GM19328 (cell line): ENCODE results near the gene PRKG1.

Source experiments
- ATAC-seq: cut with Tn5 transposase; IDR thresholded peaks from one replicate; pipeline ENCODE4 v1.9.1; 2021; ENCODE audit warnings: mild to moderate bottlenecking, moderate library complexity; ENCODE audit not compliant: unreplicated experiment

Gene PRKG1

DNA sequence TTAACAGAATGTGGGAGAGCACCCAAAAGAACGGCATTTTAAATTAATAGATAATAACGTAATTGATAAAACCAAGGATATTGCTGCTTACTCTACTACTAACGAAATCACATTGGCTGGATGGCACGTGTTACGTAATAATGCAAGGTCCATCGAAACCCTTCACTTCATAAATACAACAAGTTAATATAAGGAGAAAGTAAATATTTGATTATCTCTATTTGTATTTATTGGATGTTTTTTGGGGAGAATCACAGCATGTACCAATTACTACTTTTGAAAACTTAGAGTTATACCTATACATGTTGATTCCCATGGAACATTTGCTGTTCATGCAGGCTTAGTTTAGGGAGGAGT lies 1.6 kb downstream of the PRKG1 start:
- ATAC-seq, result no peak

GRCh38 chr10:51076299-51076841 lies 2.1 kb downstream of the PRKG1 start:
- ATAC-seq, result no peak

- ATAC-seq, result no peak
Measured at GRCh38 chr10:51077074-51077473, 2.8 kb downstream of the PRKG1 start.

DNA sequence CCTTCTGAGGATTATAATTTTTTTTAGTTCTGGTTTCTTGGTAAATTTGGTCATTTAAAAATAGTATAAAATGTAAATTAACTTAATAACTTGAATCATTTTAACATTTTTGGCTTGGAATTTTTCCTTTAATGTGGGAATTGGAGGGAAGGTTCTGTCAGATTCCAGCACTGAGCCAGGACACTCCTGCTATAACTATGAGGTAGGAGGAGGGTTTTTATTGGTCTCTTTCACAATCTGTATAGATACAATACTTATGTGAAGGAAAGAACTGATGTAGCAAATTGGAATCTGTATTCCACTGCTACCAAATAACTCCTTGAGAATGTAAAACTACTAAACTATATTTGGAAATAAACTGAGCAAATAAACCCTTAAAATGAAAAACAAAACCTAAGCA lies 3.2 kb downstream of the PRKG1 start:
- no peak for ATAC-seq

GRCh38 chr10:51079331-51079730 lies 5.0 kb downstream of the PRKG1 start:
- ATAC-seq, result no peak

- no peak for ATAC-seq
Measured at GRCh38 chr10:51079766-51080165, 5.5 kb downstream of the PRKG1 start.

DNA sequence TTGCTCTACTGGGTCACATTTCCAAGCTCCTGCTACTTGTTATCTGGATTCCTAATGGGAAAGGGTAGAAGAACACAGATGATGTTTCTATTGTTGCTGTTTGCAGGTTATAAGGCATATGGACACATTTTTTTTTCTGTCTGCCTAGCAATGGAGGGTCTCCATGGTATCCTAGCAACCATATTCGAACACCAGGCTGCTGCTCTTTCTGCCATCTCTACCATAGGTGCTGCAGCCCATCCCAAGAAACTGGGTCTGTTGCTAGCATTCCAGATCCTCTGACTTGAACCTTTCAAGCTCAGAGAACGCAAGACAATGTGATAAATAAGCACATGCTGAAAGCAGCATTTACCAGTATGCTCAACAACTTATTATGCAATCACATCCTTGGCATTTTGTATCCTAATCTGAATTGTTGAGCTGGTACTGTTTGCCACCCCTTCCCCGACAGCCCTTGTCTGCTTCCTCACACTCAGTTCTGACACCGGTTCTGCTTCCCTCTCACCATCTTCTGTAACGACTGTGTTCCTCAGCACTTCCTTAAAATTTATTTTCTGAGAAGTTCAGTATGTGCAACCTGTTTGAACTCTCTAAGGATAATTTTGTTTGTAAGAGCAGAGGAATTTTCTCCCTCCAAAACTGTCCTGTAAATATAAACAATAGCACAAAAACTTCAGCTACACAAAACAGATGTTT lies 6.2 kb downstream of the PRKG1 start:
- no peak for ATAC-seq

GRCh38 chr10:51082857-51083256 lies 8.6 kb downstream of the PRKG1 start:
- no peak for ATAC-seq

DNA sequence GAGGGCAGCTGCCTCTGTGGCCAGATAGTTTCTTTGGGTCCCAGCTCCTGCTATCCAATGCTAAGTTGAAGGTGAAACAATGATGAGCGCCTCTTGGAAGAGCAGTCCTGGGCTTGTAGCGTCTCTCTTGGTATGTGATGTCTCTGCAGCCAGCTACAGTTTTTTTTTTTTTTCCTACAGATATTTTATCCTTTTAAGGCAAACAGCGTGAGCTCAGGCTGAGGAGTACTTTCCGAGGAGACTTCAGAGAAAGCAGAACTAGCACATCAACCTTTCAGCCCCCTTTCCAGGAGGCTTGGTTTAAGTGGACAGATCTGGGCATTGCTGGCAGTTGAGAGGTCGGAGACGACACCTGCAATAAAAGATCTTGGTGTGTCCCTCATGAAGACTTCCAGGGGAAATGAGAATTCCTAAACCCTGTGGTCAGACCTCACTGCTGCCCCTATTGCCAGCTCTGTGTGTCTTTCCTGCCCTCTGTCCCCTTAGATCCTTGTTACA lies 9.1 kb downstream of the PRKG1 start:
- ATAC-seq, result no peak

DNA sequence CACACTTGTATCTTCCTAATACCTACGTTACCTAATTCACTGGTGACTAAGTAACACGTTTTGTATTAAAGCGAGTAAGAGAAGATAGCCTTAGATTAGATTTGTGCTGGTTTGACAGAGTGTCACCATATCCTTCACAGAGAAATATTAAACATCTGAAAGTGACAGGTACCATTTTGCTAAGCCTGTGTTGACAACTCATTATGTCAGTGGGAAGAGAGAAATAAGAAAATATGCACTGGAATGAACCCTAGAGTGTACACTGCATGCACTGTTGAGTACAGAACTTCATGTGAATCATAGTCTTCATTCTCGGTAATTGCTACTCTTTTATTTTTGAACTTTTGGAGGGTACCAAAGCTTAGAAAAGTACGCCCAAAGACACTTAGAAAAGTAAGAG lies 10.9 kb downstream of the PRKG1 start:
- no peak for ATAC-seq

DNA sequence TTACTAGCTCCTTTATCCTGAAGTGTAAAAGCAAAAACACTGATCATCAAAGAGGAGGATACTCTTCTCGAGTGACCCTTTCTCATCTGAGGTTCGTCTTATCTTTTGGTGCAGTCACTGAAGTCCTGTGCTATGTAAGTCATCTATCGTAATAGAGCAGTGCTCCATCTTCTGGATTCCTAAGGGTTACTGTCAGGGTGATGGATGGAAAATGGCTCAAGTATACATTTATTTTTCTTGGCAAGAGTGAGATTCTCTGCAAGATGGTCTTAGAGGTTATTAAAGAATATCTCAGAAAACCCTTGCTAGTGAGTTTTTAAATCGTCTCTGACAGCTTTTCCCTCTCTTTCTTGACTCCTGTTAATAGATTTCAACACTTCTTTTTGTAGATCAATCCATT lies 12.4 kb downstream of the PRKG1 start:
- no peak for ATAC-seq

DNA sequence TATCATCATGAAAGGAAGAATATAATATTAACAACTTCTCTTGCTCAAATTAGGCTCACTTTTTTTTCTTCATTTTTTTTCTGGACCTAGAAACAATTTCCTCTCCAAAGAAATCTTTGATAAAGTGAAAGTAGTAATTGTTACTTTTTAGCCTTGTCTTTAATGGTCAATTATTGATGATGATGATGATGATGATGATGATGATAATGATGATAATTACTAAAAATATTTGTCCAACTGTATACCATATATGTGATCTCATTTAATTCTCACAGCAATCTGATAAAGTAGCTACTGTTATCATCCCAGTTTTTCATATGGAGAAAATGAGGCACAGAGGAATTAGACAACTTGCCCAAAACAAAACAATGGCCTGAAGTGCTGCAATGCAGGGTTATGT lies 12.8 kb downstream of the PRKG1 start:
- no peak for ATAC-seq

DNA sequence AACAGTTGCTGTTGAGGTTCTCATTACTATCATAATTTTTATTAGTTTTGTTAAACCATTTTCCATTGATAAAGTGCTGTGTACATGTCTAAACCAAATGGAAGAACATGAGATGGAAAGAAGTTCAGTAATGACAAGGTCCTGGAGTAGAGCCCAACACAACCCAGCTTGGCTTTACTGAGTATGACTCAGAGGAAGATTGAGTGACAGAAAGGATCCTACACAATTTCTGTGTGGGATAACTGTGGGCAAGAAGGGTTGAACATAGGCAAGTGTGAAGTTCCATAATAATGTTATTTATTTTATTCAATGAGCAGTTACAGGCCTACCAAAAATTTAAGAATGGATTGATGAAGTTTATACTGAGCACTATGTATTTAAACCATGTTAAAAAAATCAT lies 15.9 kb downstream of the PRKG1 start:
- ATAC-seq, result no peak

- no peak for ATAC-seq
Measured at GRCh38 chr10:51092402-51092801, 18.1 kb downstream of the PRKG1 start.

- no peak for ATAC-seq
Measured at GRCh38 chr10:51095444-51095843, 21.2 kb downstream of the PRKG1 start.

GRCh38 chr10:51097546-51097945 lies 23.3 kb downstream of the PRKG1 start:
- ATAC-seq, result no peak

DNA sequence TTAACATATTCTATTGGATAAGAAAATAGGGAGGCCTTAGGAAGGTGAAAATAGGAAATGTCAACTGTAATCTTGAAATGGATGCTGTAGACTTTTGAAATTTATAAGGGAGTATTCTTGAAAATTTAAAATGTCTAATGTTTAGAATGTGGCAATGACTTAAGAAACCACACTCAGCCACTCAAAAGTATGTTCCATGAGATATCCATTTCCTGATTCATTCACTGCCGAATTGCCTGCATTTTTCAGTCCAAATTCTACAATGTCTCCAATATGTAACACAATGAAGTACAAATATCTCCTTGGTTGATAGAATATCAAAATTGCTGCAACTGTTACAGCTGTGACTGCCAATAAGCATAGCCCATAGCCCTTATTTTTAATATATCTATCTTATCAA lies 25.9 kb downstream of the PRKG1 start:
- no peak for ATAC-seq

DNA sequence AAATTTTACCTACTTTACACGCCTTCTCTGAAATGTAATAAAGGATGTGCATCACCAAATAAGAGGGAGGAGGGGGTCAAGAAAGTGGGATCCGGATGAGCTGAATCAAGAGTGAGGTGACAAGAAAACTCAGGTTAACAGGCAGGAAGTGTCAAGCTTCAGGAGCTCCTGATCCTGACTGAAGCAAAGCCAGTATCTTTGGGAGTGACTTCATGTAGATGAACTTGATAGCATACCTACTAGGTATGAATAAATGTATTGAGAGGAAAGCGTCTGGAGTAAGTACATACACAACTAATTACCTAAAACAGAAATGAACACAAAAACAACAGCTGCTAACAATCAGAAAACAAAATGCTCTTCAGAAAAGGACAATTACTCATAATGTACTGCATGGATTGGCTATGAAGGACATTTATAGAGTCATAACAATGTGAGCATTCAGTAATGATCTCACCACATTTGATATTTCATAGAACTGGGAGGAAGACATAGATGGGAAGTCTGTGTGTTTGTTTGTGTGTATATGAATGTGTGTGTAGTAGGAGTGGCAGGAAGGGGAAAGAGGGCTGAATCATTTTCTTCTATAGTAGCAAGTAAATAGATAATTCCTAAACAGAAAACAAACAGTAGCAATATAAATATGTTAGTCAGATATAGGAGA lies 29.4 kb downstream of the PRKG1 start:
- no peak for ATAC-seq

GRCh38 chr10:51106311-51106945 lies 32.1 kb downstream of the PRKG1 start:
- no peak for ATAC-seq

GRCh38 chr10:51108406-51108805 lies 34.1 kb downstream of the PRKG1 start:
- no peak for ATAC-seq

DNA sequence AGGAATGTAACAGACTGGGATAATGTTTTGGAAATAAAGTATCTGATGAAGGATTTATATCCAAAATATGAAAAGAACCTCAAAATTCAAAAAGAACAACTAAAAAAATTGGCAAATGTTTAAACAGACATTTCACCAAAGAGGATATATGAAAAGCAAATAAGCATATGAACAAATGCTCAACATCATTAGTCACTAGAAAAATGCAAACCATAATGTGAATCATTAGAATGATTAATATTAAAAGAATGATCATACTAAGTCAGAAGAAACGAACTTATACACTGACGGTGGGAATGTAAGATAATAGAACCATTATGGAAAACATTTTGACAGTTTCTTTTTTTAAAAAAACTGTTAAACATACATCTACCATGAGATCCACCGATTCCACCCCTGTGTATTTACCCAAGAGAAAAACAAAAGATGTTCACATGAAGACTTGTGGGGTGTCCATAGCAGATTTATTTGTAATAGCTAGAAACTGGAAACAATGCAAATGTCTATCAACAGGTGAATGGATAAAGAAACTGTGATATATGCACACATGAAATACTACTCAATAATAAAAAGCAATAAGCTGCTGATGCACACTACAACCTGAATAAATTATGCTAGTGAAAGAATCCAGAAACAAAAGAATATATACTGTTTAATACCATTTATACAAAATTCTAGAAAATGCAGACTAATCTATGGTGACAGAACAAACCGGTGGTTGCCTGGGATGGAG lies 35.7 kb downstream of the PRKG1 start:
- ATAC-seq, result no peak
